GM18873 (cell line): ENCODE results near the gene TTC7B.

Experiments
- ATAC-seq: cut with Tn5 transposase; IDR thresholded peaks from one replicate; pipeline ENCODE4 v1.9.1; 2021; ENCODE audit warnings: mild to moderate bottlenecking, moderate library complexity, moderate number of reproducible peaks; ENCODE audit not compliant: unreplicated experiment, low FRiP score

Gene TTC7B

DNA sequence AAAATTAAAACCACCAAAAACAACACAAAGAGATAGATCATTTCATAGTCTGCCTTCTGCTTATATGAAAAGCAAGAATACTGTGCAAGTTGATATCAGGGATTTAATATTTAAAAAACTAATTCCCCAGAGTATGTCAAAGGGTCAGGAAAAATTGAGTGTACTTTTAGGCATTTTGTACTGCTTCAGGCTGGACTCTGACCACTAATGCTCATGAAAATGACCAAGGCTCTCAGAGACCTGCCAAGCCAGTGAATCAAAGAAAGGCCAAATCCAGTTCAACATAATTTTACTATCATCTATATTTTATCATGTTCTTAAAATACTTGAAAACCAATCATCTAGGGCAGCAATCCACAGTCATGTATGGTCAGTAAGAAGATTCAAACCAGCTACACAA, 66.0 kb downstream of the TTC7B start:
- no peak for ATAC-seq

- ATAC-seq: no peak
Observed at GRCh38 chr14:90747909-90748308, 68.3 kb downstream of the TTC7B start.

DNA sequence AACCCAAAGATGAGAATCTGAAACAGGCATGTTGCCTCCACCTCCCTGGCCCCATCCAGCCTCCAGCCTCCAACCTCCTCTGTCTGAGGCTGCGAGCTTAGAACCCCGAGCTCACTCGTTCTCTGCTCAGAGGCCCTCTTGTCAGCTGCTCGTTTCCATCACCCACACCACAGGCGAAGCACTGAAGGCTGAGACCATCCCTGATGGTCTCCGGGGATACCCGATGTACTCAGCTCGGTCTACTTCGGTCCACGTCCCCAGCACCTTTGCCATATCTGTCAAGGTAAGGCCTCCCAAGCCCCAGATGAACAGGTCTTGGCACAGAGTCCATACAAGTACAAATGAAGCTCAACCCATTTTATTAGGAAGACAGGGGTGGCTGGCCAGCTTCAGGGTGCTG, 72.4 kb downstream of the TTC7B start:
- no peak for ATAC-seq

- no peak for ATAC-seq
Observed at GRCh38 chr14:90743425-90743824, 72.8 kb downstream of the TTC7B start.

DNA sequence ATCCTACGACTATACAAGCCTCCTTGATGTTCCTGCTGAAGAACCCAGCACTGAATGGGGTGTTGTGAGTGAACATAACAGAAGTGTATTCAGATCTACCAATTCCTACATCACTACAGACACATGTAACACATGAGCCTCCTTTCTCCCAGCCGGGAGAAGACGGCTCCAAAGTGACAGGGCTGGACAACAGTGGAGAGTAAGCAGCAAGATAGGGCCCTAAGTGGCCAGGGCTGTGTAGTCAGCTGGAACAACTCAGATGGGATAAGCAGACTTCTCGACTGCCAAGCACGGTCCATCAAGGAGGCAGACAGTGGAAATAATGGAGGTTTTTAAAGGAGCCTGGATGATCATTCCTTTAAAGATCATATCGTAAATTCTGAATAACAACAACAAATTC, 73.5 kb downstream of the TTC7B start:
- no peak for ATAC-seq

GRCh38 chr14:90742252-90742651, 74.0 kb downstream of the TTC7B start:
- ATAC-seq: no peak

DNA sequence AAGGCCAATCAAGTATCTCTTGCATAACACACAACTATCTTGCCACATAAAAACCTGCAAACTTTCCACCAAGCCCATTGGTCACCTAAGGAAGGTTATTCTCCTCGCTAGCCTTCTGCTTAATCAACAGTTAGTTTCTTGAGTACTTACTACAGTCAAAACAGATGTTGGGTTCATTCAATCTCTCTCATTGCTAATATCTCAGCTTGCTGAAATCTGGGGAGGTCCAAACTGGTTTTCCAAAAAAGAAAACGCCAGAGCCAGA, 74.6 kb downstream of the TTC7B start:
- ATAC-seq: no peak

GRCh38 chr14:90740946-90741681, 75.1 kb downstream of the TTC7B start:
- no peak for ATAC-seq

- ATAC-seq: no peak
Observed at GRCh38 chr14:90740081-90740480, 76.1 kb downstream of the TTC7B start.

DNA sequence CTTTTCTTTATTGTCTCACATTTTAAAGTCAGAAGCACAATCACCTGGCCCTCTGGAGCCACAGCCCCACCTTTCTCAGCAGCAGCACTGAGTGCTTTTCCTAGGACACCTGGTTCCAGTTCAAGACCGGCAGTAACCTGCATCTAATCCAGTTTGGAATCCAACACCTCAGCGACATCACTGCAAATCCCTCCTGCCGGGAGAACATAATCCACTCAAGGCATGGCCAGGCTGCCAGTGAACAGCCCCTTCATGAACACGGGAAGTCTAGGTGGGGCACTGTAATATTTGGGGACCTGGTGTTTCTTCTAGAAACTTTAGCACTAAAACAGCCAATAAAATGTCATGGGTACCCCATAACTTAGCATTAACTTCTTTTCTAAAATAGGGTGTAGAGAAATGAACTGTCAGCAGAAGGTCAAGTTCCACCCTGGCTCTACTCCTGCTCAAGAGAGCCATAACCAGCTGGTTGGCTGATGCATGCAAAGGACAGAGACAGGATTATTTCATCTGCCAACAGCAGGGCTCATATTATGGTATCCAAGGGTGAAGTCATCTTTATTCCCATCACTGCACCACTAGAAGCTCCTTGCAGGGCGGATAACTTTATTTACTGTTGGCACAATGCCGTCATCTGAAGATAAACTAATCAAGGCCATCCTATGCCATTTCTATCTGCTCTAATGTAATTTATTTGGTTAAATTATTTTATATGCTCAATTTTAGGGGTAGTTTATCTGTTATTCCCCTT, 76.7 kb downstream of the TTC7B start:
- no peak for ATAC-seq

- ATAC-seq: no peak
Observed at GRCh38 chr14:90733139-90733808, 83.0 kb downstream of the TTC7B start.

GRCh38 chr14:90732718-90733117, 83.5 kb downstream of the TTC7B start:
- no peak for ATAC-seq

DNA sequence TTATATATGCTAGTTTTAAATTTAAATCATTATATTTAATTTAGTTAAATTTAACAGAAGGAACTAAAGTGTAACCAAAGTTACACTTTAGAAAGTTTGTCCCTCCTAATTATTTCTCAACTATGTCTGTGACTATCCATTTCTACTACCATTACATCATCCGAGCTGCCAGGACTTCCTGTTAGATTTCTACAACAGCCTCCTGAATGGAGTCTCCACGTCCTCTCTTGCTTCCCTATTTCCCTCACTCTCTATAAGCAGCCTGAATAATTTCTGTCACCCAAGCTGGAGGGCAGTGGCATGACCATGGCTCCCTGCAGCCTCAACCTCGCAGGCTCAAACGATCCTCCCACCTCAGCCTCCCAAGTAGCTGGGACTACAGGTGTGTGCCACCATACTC, 84.1 kb downstream of the TTC7B start:
- ATAC-seq: no peak

GRCh38 chr14:90731487-90731886, 84.7 kb downstream of the TTC7B start:
- no peak for ATAC-seq

GRCh38 chr14:90730206-90730766, 85.9 kb downstream of the TTC7B start:
- ATAC-seq: no peak

DNA sequence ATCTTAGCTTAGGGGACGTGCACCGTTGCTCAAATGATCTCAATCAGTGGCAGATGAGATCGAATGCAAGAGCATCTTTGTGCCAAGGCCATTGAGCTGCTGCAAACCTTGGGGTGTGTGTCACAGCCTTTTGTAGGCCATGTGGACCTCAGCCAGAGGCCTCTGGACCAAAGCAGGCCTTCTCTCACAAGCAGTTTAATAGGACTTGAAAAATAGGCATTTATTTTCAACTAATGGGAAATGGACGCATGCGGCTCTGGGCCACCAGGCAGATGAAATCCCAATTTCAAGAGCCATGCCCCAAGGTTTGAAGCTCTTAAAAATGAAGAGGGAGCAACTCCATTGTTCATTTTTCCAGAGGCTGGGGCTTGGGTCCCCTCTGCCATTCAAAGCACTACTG, 87.3 kb downstream of the TTC7B start:
- ATAC-seq: no peak

DNA sequence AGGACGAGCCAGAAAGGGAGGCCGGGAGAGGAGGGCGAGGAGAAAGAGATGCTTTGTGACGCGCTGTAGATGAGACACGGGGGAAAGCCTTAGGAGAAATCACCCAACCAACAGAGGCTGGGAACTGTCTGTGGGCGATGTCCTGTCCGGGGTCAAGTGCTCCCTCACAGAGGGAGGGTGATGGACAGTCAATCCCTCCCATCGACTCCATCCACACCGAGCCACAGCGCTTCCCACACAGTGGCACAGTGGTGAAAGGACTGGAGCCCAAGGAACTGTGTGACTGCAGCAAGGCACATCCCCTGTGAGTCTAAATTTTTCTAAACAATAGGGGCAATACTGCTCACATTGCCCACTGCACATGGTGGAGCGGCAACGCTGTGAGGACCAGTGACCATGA, 89.1 kb downstream of the TTC7B start:
- ATAC-seq: no peak

DNA sequence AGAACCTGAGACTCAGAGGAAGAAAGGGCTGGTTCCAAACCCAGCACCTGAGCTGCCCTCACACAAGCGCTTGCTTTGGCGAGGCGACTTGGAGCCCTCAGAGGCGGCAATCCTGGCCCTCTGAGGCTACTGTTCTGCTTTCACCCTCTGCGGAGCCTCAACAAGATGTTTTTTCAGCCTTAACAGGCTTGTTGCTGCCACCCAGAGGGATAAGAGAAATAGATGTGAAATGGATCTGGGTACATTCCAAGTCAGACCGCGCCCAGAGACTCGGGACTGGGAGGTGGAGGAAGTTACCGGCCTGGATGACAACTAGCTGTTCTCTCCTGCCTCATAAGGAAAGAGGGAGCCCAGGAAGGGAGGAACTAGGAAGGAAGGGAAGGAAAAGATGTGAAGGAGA, 89.6 kb downstream of the TTC7B start:
- ATAC-seq: no peak

- ATAC-seq: no peak
Observed at GRCh38 chr14:90724866-90725265, 91.4 kb downstream of the TTC7B start.

DNA sequence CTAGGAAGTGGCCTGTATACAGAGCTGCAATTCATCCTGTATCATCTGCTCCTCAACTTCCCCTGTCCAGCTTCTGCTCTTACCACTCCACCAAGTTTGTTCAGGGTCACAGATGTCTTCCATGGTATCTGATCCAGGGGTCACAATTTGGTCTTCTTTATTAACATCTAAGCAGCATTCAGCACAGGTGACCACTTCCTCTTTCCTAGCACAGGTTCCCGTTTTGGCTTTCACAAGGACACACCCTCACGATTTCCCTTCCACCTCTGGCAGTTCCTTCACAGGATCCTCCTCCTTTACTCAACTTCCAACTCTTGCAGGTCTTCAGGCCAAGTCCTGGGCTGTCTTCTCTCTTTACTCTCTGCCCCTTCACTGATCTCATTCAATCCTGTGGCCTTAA, 93.6 kb downstream of the TTC7B start:
- ATAC-seq: no peak

DNA sequence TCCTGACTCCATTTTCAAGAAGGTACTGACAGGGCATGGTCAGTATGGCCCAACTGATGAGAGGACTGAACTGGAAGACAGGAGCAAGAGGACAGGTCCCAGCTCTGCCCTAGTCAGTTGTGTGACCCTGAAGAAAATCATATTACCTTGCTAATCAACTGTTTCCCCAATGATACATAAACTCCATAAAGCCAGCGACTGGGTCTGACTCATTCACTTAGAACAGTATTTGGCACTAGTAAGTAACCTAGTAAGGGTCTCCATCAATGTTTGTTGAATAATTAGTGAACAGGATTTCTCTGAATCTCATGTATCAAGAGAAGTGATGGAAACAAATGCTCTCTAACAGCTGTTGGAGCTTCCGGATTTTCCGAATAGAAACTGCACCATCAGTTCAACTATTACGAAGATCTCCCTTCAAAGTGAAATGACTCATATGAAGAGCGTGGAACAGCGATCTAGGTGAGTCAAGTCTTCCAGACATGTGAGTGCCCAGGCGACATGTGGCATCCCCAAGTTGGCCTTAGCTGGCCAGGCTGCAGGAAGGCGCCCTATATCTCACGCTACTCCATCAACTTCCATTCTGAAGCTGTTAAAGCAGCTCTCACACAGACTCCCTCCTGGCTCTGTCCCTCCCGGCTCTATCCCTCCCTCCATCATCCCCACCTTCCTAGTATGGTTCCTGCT, 94.5 kb downstream of the TTC7B start:
- ATAC-seq: no peak
